D721Med (cell line): ENCODE data around the gene PCDHGA7.
"Not testable (repeated sequence)": the region's sequence is repeated elsewhere in the genome, so short reads cannot be mapped to it uniquely, and the experiment has no call there.

Source experiments
- DNase-seq: peaks from one replicate; pipeline ENCODE4 v3.0.0; 2011; ENCODE audit warnings: low spot score; ENCODE audit not compliant: insufficient read length
- FAIRE-seq: peaks from 2 replicates; lab custom pipeline; 2011; peaks lifted over from hg19 to GRCh38; lab: Jason Lieb, UNC
- TF ChIP-seq, protein P1 (sequence below): IDR thresholded peaks from 2 replicates; pipeline ENCODE4 v1.5.1; 2012; ENCODE audit warnings: mild to moderate bottlenecking, control low read depth; ENCODE audit not compliant: insufficient read depth; ENCODE audit errors: missing control alignments

Gene PCDHGA7

DNA sequence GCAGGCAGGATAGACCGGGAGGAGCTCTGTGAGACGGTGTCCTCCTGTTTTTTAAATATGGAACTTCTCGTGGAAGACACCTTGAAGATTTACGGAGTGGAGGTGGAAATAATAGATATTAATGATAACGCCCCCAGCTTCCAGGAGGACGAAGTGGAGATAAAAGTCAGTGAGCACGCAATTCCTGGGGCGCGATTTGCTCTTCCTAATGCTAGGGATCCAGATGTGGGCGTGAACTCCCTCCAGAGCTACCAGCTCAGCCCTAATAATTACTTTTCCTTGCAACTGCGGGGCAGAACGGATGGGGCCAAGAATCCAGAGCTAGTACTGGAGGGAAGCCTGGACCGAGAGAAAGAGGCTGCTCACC is 38.9 kb downstream of the PCDHGA7 start:
- DNase-seq (no peak), FAIRE-seq (no peak)
- TF ChIP-seq, protein P1, sequence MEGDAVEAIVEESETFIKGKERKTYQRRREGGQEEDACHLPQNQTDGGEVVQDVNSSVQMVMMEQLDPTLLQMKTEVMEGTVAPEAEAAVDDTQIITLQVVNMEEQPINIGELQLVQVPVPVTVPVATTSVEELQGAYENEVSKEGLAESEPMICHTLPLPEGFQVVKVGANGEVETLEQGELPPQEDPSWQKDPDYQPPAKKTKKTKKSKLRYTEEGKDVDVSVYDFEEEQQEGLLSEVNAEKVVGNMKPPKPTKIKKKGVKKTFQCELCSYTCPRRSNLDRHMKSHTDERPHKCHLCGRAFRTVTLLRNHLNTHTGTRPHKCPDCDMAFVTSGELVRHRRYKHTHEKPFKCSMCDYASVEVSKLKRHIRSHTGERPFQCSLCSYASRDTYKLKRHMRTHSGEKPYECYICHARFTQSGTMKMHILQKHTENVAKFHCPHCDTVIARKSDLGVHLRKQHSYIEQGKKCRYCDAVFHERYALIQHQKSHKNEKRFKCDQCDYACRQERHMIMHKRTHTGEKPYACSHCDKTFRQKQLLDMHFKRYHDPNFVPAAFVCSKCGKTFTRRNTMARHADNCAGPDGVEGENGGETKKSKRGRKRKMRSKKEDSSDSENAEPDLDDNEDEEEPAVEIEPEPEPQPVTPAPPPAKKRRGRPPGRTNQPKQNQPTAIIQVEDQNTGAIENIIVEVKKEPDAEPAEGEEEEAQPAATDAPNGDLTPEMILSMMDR = no peak

DNA sequence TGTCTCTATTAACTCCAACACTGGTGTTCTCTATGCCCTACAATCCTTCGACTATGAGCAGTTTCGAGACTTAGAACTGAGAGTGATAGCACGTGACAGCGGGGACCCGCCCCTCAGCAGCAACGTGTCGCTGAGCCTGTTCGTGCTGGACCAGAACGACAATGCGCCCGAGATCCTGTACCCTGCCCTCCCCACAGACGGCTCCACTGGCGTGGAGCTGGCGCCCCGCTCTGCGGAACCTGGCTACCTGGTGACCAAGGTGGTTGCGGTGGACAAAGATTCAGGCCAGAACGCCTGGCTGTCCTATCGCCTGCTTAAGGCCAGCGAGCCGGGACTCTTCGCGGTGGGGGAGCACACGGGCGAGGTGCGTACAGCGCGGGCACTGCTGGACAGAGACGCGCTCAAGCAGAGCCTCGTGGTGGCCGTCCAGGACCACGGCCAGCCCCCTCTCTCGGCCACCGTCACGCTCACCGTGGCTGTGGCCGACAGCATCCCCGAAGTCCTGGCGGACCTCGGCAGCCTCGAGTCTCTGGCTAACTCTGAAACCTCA is 40.3 kb downstream of the PCDHGA7 start:
- TF ChIP-seq, protein P1 = no peak
- no peak for FAIRE-seq

DNA sequence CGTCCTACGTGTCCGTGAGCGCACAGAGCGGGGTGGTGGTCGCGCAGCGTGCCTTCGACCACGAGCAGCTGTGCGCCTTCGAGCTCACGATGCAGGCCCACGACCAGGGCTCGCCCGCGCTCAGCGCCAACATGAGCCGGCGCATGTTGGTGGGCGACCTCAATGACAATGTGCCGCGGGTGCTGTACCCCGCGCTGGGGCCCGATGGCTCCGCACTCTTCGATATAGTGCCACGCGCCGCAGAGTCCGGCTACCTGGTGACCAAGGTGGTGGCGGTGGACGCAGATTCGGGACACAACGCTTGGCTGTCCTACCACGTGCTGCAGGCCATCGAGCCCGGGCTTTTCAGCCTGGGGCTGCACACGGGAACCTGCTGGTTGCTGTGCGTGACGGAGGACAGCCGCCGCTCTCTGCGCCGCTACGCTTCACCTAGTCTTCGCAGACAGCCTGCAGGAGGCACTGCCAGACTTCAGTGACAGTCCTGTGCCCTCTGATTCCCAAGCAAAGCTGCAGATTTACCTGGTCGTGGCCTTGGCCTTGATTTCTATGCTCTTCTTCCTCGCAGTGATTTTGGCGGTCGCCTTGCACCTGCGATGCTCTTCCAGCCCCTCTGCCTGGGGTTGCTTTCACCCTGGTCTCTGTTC is 45.4 kb downstream of the PCDHGA7 start:
- FAIRE-seq = no peak
- TF ChIP-seq, protein P1 = no peak
- DNase-seq = no peak

More for the DNA sequence above, 40.3 kb downstream of the PCDHGA7 start:
- no peak for DNase-seq

DNA sequence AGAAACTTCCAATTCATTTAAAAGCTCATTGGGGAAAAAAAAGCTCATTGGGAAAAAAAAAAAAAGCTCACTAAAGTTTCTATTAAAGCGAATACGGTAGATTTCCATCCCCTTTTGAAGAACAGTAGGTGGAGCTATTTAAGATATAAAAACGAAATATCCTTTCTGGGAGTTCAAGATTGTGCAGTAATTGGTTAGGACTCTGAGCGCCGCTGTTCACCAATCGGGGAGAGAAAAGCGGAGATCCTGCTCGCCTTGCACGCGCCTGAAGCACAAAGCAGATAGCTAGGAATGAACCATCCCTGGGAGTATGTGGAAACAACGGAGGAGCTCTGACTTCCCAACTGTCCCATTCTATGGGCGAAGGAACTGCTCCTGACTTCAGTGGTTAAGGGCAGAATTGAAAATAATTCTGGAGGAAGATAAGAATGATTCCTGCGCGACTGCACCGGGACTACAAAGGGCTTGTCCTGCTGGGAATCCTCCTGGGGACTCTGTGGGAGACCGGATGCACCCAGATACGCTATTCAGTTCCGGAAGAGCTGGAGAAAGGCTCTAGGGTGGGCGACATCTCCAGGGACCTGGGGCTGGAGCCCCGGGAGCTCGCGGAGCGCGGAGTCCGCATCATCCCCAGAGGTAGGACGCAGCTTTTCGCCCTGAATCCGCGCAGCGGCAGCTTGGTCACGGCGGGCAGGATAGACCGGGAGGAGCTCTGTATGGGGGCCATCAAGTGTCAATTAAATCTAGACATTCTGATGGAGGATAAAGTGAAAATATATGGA is 48.0 kb downstream of the PCDHGA7 start, which contains the start of gene PCDHGA12:
Gene PCDHGA12, plus strand, starts transcription at position 176 of the 782 bp plus-strand sequence. Its CDS starts 253 bp downstream, at position 429.
- DNase-seq = no peak
- TF ChIP-seq, protein P1 = no peak
- no peak for FAIRE-seq

DNA sequence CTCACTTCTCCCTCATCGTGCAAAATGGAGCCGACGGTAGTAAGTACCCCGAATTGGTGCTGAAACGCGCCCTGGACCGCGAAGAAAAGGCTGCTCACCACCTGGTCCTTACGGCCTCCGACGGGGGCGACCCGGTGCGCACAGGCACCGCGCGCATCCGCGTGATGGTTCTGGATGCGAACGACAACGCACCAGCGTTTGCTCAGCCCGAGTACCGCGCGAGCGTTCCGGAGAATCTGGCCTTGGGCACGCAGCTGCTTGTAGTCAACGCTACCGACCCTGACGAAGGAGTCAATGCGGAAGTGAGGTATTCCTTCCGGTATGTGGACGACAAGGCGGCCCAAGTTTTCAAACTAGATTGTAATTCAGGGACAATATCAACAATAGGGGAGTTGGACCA is 48.7 kb downstream of the PCDHGA7 start:
- TF ChIP-seq, protein P1 = no peak
- DNase-seq (no peak), FAIRE-seq (no peak)

DNA sequence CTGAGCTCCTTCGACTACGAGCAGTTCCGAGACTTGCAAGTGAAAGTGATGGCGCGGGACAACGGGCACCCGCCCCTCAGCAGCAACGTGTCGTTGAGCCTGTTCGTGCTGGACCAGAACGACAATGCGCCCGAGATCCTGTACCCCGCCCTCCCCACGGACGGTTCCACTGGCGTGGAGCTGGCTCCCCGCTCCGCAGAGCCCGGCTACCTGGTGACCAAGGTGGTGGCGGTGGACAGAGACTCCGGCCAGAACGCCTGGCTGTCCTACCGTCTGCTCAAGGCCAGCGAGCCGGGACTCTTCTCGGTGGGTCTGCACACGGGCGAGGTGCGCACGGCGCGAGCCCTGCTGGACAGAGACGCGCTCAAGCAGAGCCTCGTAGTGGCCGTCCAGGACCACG is 49.8 kb downstream of the PCDHGA7 start:
- FAIRE-seq = not testable (repeated sequence)

DNA sequence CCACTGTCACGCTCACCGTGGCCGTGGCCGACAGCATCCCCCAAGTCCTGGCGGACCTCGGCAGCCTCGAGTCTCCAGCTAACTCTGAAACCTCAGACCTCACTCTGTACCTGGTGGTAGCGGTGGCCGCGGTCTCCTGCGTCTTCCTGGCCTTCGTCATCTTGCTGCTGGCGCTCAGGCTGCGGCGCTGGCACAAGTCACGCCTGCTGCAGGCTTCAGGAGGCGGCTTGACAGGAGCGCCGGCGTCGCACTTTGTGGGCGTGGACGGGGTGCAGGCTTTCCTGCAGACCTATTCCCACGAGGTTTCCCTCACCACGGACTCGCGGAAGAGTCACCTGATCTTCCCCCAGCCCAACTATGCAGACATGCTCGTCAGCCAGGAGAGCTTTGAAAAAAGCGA is 50.2 kb downstream of the PCDHGA7 start:
- not testable (repeated sequence) for DNase-seq, FAIRE-seq

More for the DNA sequence above, 49.8 kb downstream of the PCDHGA7 start:
- DNase-seq = not testable (repeated sequence)

DNA sequence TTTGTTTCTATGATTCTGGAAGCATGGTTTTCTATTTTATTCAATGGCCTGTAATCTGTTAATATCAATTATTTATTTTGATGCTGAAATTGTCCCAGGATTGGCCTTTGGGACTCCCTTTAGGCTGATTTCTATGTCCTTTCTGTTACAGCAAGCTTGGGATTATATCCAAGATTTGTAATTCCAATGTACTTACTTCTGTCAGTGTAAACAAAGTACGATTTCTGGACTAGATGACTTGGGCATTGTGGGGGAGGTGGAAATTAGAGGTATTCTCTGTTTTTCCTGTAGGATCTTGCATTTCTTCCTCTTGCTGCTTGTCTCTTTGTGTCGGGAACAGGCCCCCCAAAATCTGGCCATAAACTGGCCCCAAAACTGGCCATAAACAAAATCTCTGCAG is 51.5 kb downstream of the PCDHGA7 start:
- DNase-seq (no peak), FAIRE-seq (no peak)
- TF ChIP-seq, protein P1 = no peak
